Esophagus muscularis mucosa (tissue), 4 donors: ENCODE results near the gene MEIS2. TPM values are rescaled to one million over a fixed set of nuclear protein-coding genes. Genes with fewer than 3 reads are reported as not detected.
"Not testable (repeated sequence)": the region's sequence is repeated elsewhere in the genome, so short reads cannot be mapped to it uniquely, and the experiment has no call there.

Source experiments
- DNase-seq: peaks from one replicate; pipeline ENCODE4 v3.0.0-alpha.2; 2017; ENCODE audit errors: extremely low spot score
- H3K27ac ChIP-seq, 4 donors: fragments of 200-600 bp; sonication (generic); replicated peaks in 1 of 4; 1 replicate in 3 of 4; 2 replicates in 1 of 4; pipeline ENCODE4 v1.5.1; 2016 to 2019; ENCODE audit warnings: mild to moderate bottlenecking in 1 of 4
- H3K27me3 ChIP-seq, 4 donors: fragments of 200-600 bp; sonication (generic); one replicate each; pipeline versions ENCODE4 v1.5.1 to v1.6.0; 2016 to 2019
- H3K36me3 ChIP-seq, 4 donors: fragments of 200-600 bp; sonication (generic); one replicate each; pipeline ENCODE4 v1.5.1; 2016 to 2019
- H3K4me1 ChIP-seq, 4 donors: fragments of 200-600 bp; sonication (generic); one replicate each; pipeline ENCODE4 v1.5.1; 2016 to 2019
- H3K4me3 ChIP-seq, 4 donors: fragments of 200-600 bp; sonication (generic); 1 replicate in 2 of 4; 2 replicates in 2 of 4; pipeline ENCODE4 v1.5.1; 2016 to 2019; ENCODE audit warnings: mild to moderate bottlenecking in 4 of 4, moderate library complexity in 1 of 4
- H3K9me3 ChIP-seq, 4 donors: fragments of 200-600 bp; sonication (generic); 1 replicate in 3 of 4; 2 replicates in 1 of 4; pipeline ENCODE4 v1.5.1; 2016 to 2019
- CTCF ChIP-seq, 3 experiments: fragments of 200-600 bp in 2 of 3; fragments of 450-650 bp in 1 of 3; sonication (generic) in 2 of 3; IDR thresholded peaks; one replicate each; pipeline ENCODE4 v1.5.1; 2017 to 2019; ENCODE audit warnings: antibody characterized with exemption in 3 of 3, mild to moderate bottlenecking in 2 of 3, moderate library complexity in 1 of 3
- EP300 ChIP-seq: sonication (generic); formaldehyde crosslinking; IDR thresholded peaks from one replicate; pipeline ENCODE4 v1.6.1; 2017; ENCODE audit warnings: antibody characterized with exemption
- POLR2A ChIP-seq: fragments of 450-650 bp; IDR thresholded peaks from one replicate; pipeline ENCODE4 v1.6.1; 2017; ENCODE audit warnings: antibody characterized with exemption, moderate library complexity, mild to moderate bottlenecking, low read depth
- POLR2AphosphoS5 ChIP-seq, 2 donors: sonication (generic); formaldehyde crosslinking; IDR thresholded peaks; one replicate each; pipeline ENCODE4 v1.6.1; 2017; ENCODE audit warnings: antibody characterized with exemption in 2 of 2
- WGBS: methylation state at CpG from one replicate; pipeline ENCODE4 v1.1.5; 2018; 5-methylcytosine and 5-hydroxymethylcytosine counted together
- intact Hi-C: fragments of 100-400 bp; cut with DNase I; formaldehyde crosslinking; loops from one replicate; pipeline ENCODE4 v1.15.1; 2023
- total RNA-seq, 4 donors: library from RNA; depleted of rRNA; stranded (reverse); fragments of >200 nt; gene quantifications; one replicate each; pipeline versions ENCODE4 v1.1.0 to v1.2.1, GENCODE V29; 2016

MEIS2 gene
- total RNA-seq, 4 donors from 2014 or later, result 53.8 to 106 (median 63.3) TPM

- DNase-seq, result no peak
- intact Hi-C loops, result no loop called here
- H3K27ac ChIP-seq, result no peak overlapping the region
- no peaks in the 10 kb centered on the region for H3K36me3 ChIP-seq
- TF ChIP-seq POLR2AphosphoS5 (IDR thresholded peaks at IDR 0.05) (no peak), EP300 (no peak)
- H3K27me3 ChIP-seq, result no peaks in the 10 kb centered on the region
- 78% methylated on average over 5 of the region's 5 CpGs for WGBS
- peaks cover 16 to 45% (median 26%) of the 10 kb centered on the region in 4 donors for H3K4me1 ChIP-seq
- no peak overlapping the region for H3K4me3 ChIP-seq
- no peaks in the 10 kb centered on the region for H3K9me3 ChIP-seq
Measured at GRCh38 chr15:36992454-36992853, 107.9 kb downstream of the MEIS2 start.

- H3K9me3 ChIP-seq, result no peaks in the 10 kb centered on the region
- H3K36me3 ChIP-seq, result no peaks in the 10 kb centered on the region
- H3K27me3 ChIP-seq, result no peaks in the 10 kb centered on the region
- H3K27ac ChIP-seq, result no peak overlapping the region
- no peak for TF ChIP-seq CTCF (IDR thresholded peaks at IDR 0.05)
- no peak for TF ChIP-seq EP300
- no peak for TF ChIP-seq POLR2AphosphoS5 (IDR thresholded peaks at IDR 0.05)
- no peak for TF ChIP-seq POLR2A
- H3K4me3 ChIP-seq, result no peak overlapping the region
- intact Hi-C loops, result no loop called here
- H3K4me1 ChIP-seq, result peaks cover 3 to 19% (median 10%) of the 10 kb centered on the region in 4 donors
- no peak for DNase-seq
Measured at GRCh38 chr15:36988947-36989346, 111.4 kb downstream of the MEIS2 start.

GRCh38 chr15:36982430-36982829 lies 117.9 kb downstream of the MEIS2 start:
- peaks cover 0 to 4% (median 0%) of the 10 kb centered on the region in 4 donors for H3K4me1 ChIP-seq
- TF ChIP-seq POLR2AphosphoS5 (IDR thresholded peaks at IDR 0.05) (no peak), POLR2A (no peak), CTCF (IDR thresholded peaks at IDR 0.05) (no peak), EP300 (no peak)
- no peak for DNase-seq
- H3K4me3 ChIP-seq, result no peak overlapping the region
- H3K27ac ChIP-seq, result no peak overlapping the region
- no peaks in the 10 kb centered on the region for H3K27me3 ChIP-seq
- H3K36me3 ChIP-seq, result no peaks in the 10 kb centered on the region
- H3K9me3 ChIP-seq, result peaks cover 0 to 3% (median 0%) of the 10 kb centered on the region in 4 donors
- intact Hi-C loops, result no loop called here

- H3K27ac ChIP-seq, H3K27me3 ChIP-seq, H3K36me3 ChIP-seq, H3K4me3 ChIP-seq, DNase-seq, H3K9me3 ChIP-seq, H3K4me1 ChIP-seq, intact Hi-C loops: not testable (repeated sequence)
- 93% methylated on average over 2 of the region's 2 CpGs for WGBS
Measured at GRCh38 chr15:36980281-36980680, 120.1 kb downstream of the MEIS2 start.

- WGBS, result 96% methylated on average over 1 of the region's 1 CpG
- H3K36me3 ChIP-seq, result no peaks in the 10 kb centered on the region
- no peak overlapping the region for H3K27ac ChIP-seq
- DNase-seq, result no peak
- intact Hi-C loops, result no loop called here
- no peaks in the 10 kb centered on the region for H3K27me3 ChIP-seq
- no peak for TF ChIP-seq EP300
- TF ChIP-seq CTCF (IDR thresholded peaks at IDR 0.05), result no peak
- no peak for TF ChIP-seq POLR2AphosphoS5 (IDR thresholded peaks at IDR 0.05)
- no peak for TF ChIP-seq POLR2A
- H3K4me1 ChIP-seq, result peaks cover 0 to 15% (median 4%) of the 10 kb centered on the region in 4 donors
- peaks cover 0 to 3% (median 0%) of the 10 kb centered on the region in 4 donors for H3K9me3 ChIP-seq
- H3K4me3 ChIP-seq, result no peak overlapping the region
Measured at GRCh38 chr15:36978625-36979024, 121.7 kb downstream of the MEIS2 start.

GRCh38 chr15:36978126-36978525 lies 122.2 kb downstream of the MEIS2 start:
- peaks cover 0 to 15% (median 4%) of the 10 kb centered on the region in 4 donors for H3K4me1 ChIP-seq
- intact Hi-C loops, result no loop called here
- H3K27ac ChIP-seq, result no peak overlapping the region
- WGBS, result 76% methylated on average over 1 of the region's 1 CpG
- DNase-seq, result no peak
- no peaks in the 10 kb centered on the region for H3K36me3 ChIP-seq
- H3K27me3 ChIP-seq, result no peaks in the 10 kb centered on the region
- H3K9me3 ChIP-seq, result no peaks in the 10 kb centered on the region
- H3K4me3 ChIP-seq, result no peak overlapping the region
- TF ChIP-seq POLR2A (no peak), POLR2AphosphoS5 (IDR thresholded peaks at IDR 0.05) (no peak), CTCF (IDR thresholded peaks at IDR 0.05) (no peak), EP300 (no peak)
